HL-60 (cell line): Measurements from ENCODE around the gene PASK.

Experiments
- DNase-seq, 2 experiments: peaks; one replicate each; pipeline ENCODE4 v3.0.0-alpha.2; 2010 to 2020; ENCODE audit warnings: low read depth in 1 of 2, low spot score in 1 of 2
- H3K27ac ChIP-seq: fragments of 250-450 bp; sonication (Bioruptor Pico); replicated peaks from 2 replicates; pipeline ENCODE4 v1.5.1; 2020; ENCODE audit warnings: mild to moderate bottlenecking, moderate library complexity
- H3K27me3 ChIP-seq: fragments of 250-450 bp; sonication (Bioruptor Pico); 2 replicates; pipeline ENCODE4 v1.5.1; 2021; ENCODE audit warnings: mild to moderate bottlenecking, moderate library complexity; ENCODE audit not compliant: insufficient read depth, poor library complexity, severe bottlenecking
- H3K4me3 ChIP-seq: replicated peaks from 2 replicates; pipeline ENCODE4 v1.5.1; 2011; ENCODE audit warnings: mild to moderate bottlenecking, control low read depth, low read length; ENCODE audit not compliant: insufficient read depth
- CTCF ChIP-seq: IDR thresholded peaks from one replicate; pipeline ENCODE4 v1.5.1; 2011; ENCODE audit warnings: low read length, control low read depth, inconsistent platforms; ENCODE audit not compliant: insufficient read depth
- GABPA ChIP-seq: IDR thresholded peaks from 2 replicates; pipeline ENCODE4 v1.6.1; 2012; ENCODE audit warnings: low read depth
- POLR2AphosphoS5 ChIP-seq: IDR thresholded peaks from 2 replicates; pipeline ENCODE4 v1.6.1; 2012; ENCODE audit warnings: low read depth
- SPI1 ChIP-seq: IDR thresholded peaks from 2 replicates; pipeline ENCODE4 v1.6.1; 2012; ENCODE audit warnings: low read depth, mild to moderate bottlenecking, borderline replicate concordance
- TF ChIP-seq, protein P1 (sequence below): IDR thresholded peaks from 2 replicates; pipeline ENCODE4 v1.6.1; 2012; ENCODE audit warnings: low read depth; ENCODE audit not compliant: insufficient replicate concordance

The PASK gene

DNA sequence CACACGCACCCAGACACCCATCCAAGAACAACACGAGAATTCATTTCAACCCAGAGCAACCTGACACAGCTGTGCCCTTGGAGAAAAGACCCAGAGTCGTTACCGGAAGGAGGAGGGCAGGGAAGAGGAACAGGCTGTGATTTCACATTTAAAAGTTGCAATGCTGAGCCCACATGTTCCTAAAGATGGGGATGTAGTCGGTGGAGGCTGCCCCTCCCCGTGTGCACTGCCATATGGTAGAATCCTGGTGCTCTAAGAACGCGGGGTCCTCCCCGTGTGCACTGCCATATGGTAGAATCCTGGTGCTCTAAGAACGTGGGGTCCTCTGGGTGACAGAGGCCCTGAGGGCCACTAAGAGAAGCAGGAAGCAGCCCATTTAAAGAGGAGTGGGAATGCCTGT is 58.1 kb downstream of the PASK start:
- H3K4me3 ChIP-seq, result no peak overlapping the region
- no peaks in the 10 kb centered on the region for H3K27me3 ChIP-seq
- TF ChIP-seq GABPA (no peak), CTCF (no peak), POLR2AphosphoS5 (no peak), SPI1 (no peak)
- TF ChIP-seq, protein P1, sequence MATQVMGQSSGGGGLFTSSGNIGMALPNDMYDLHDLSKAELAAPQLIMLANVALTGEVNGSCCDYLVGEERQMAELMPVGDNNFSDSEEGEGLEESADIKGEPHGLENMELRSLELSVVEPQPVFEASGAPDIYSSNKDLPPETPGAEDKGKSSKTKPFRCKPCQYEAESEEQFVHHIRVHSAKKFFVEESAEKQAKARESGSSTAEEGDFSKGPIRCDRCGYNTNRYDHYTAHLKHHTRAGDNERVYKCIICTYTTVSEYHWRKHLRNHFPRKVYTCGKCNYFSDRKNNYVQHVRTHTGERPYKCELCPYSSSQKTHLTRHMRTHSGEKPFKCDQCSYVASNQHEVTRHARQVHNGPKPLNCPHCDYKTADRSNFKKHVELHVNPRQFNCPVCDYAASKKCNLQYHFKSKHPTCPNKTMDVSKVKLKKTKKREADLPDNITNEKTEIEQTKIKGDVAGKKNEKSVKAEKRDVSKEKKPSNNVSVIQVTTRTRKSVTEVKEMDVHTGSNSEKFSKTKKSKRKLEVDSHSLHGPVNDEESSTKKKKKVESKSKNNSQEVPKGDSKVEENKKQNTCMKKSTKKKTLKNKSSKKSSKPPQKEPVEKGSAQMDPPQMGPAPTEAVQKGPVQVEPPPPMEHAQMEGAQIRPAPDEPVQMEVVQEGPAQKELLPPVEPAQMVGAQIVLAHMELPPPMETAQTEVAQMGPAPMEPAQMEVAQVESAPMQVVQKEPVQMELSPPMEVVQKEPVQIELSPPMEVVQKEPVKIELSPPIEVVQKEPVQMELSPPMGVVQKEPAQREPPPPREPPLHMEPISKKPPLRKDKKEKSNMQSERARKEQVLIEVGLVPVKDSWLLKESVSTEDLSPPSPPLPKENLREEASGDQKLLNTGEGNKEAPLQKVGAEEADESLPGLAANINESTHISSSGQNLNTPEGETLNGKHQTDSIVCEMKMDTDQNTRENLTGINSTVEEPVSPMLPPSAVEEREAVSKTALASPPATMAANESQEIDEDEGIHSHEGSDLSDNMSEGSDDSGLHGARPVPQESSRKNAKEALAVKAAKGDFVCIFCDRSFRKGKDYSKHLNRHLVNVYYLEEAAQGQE, result no peak
- no peak for DNase-seq
- H3K27ac ChIP-seq, result no peak overlapping the region

DNA sequence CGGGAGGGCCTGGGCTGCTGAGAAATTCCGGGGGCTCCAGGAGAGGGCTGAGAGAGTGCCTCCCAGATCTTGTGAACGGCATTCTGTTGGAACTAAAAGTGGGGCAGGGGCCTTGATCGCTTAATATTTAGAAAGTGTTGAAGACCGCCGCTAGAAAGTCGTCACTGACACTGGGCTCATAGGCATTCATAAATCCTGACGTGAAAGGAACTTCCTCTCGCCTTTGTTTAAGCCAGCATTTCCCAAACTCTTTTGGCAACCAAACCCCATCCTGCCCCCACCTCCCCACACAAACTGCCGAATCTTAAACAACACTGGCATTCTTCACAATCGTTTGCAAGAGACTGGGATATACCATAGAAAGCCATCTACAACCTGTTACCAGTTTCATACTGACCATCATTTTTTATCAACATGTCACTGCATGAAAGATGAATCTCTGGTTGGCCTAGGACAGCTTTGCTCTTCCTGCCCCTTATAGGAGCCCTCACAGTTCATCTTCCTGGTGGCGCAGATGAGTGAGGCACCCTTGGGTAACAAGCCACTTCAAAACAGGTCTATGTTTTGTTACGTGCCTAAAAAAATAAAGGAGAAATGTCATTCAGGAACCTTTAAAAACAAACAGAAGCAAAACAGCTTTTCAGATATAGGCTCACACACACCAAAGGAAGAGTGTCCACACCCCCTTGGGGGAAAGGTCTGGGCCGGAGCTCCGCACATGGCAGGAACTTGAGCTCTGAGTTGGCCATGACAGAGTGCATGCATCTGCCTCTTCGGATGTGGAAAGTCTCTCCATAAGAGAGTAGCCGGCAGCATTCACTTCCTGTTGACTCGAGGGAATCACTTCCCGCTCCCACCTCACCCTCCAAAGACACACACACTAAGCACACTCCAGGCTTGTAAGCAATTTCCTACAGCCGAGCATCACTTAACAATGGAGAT is 60.2 kb downstream of the PASK start:
- H3K27ac ChIP-seq, result no peak overlapping the region
- no peak for TF ChIP-seq SPI1
- no peak for DNase-seq

DNA sequence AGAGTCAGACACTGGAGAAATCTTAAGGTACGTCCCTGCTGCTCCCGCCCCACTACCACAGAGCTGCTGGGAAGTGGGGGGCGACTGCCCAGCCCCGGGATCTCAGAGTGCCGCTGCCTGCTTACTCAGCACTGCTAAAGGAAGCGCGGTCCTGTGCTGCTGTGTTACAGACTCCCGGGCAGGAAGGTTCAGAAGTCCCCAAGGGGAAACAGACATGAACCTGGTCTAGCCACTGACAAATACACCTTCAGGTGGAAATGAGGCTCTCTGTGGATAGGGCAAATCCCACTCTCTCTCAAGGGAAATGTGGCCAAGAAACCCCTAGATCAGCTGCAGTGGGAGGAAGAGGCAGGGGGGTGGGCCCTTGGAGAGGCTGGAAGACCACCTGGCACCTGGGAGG is 60.9 kb downstream of the PASK start:
- Histone ChIP-seq H3K27me3 (no peaks in the 10 kb centered on the region), H3K4me3 (no peak overlapping the region), H3K27ac (no peak overlapping the region)
- DNase-seq, result no peak
- TF ChIP-seq GABPA (no peak), SPI1 (no peak), POLR2AphosphoS5 (no peak), CTCF (no peak)
- TF ChIP-seq, protein P1, result no peak

More for the DNA sequence above, 60.2 kb downstream of the PASK start:
- H3K27me3 ChIP-seq, result no peaks in the 10 kb centered on the region
- H3K4me3 ChIP-seq, result no peak overlapping the region

GRCh38 chr2:241087420-241088268 is 61.6 kb downstream of the PASK start:
- Histone ChIP-seq H3K4me3 (no peak overlapping the region), H3K27me3 (no peaks in the 10 kb centered on the region), H3K27ac (no peak overlapping the region)
- TF ChIP-seq, protein P1, result no peak
- TF ChIP-seq POLR2AphosphoS5 (no peak), GABPA (no peak), SPI1 (no peak), CTCF (no peak)
- DNase-seq, result no peak
